Tibial nerve (tissue), 4 donors: ENCODE results near the gene EBF4. TPM values are rescaled to one million over a fixed set of nuclear protein-coding genes. Genes with fewer than 3 reads are reported as not detected.

ENCODE experiments used
- DNase-seq, 2 donors: peaks; one replicate each; pipeline ENCODE4 v3.0.0-alpha.2; 2019; ENCODE audit warnings: low spot score in 2 of 2
- H3K27ac ChIP-seq, 4 donors: fragments of 200-600 bp; sonication (generic) in 3 of 4; one replicate each; pipeline ENCODE4 v1.5.1; 2017 to 2019; ENCODE audit warnings: mild to moderate bottlenecking in 1 of 4
- H3K27me3 ChIP-seq, 2 donors: fragments of 200-600 bp; sonication (generic) in 1 of 2; one replicate each; pipeline versions ENCODE4 v1.5.1 to v1.6.0; 2017 to 2019
- H3K36me3 ChIP-seq, 3 donors: fragments of 200-600 bp; sonication (generic); one replicate each; pipeline ENCODE4 v1.5.1; 2018 to 2019
- H3K4me1 ChIP-seq, 4 donors: fragments of 200-600 bp; sonication (generic) in 3 of 4; one replicate each; pipeline ENCODE4 v1.5.1; 2017 to 2019
- H3K4me3 ChIP-seq, 4 donors: fragments of 200-600 bp; sonication (generic) in 3 of 4; one replicate each; pipeline ENCODE4 v1.5.1; 2017 to 2019; ENCODE audit warnings: mild to moderate bottlenecking in 1 of 4, moderate library complexity in 1 of 4
- H3K9me3 ChIP-seq, 4 donors: fragments of 200-600 bp; sonication (generic) in 3 of 4; one replicate each; pipeline ENCODE4 v1.5.1; 2017 to 2019
- CTCF ChIP-seq, 5 experiments: fragments of 200-600 bp in 3 of 5; fragments of 450-650 bp in 2 of 5; sonication (generic) in 3 of 5; IDR thresholded peaks; one replicate each; pipeline ENCODE4 v1.5.1; 2016 to 2019; ENCODE audit warnings: antibody characterized with exemption in 5 of 5, mild to moderate bottlenecking in 3 of 5, moderate library complexity in 2 of 5
- EP300 ChIP-seq, 2 donors: sonication (generic); formaldehyde crosslinking; IDR thresholded peaks; one replicate each; pipeline ENCODE4 v1.6.1; 2017; ENCODE audit warnings: antibody characterized with exemption in 2 of 2, mild to moderate bottlenecking in 1 of 2
- POLR2A ChIP-seq, 2 donors: fragments of 450-650 bp; IDR thresholded peaks; one replicate each; pipeline ENCODE4 v1.6.1; 2017; ENCODE audit warnings: antibody characterized with exemption in 2 of 2, mild to moderate bottlenecking in 2 of 2, moderate library complexity in 2 of 2
- WGBS, 2 donors: methylation state at CpG; one replicate each; pipeline ENCODE4 v1.1.5; 2018; 5-methylcytosine and 5-hydroxymethylcytosine counted together
- total RNA-seq, 4 donors: library from RNA; depleted of rRNA; stranded (reverse); fragments of >200 nt; gene quantifications; one replicate each; pipeline ENCODE4 v1.1.0, GENCODE V29; 2016

Gene EBF4
- total RNA-seq, 4 donors from 2014 or later, result 4.8 to 17.5 (median 10.4) TPM

GRCh38 chr20:2778602-2779321 lies 86.2 kb downstream of the EBF4 start:
- no peaks in the 10 kb centered on the region for H3K27me3 ChIP-seq
- H3K36me3 ChIP-seq, result no peaks in the 10 kb centered on the region
- WGBS, 2 donors, result 76 to 83% methylated on average over 10 of the region's 10 CpGs
- peaks cover 0 to 20% (median 2%) of the 10 kb centered on the region in 4 donors for H3K9me3 ChIP-seq
- no peak overlapping the region for H3K27ac ChIP-seq
- TF ChIP-seq CTCF (IDR thresholded peaks at IDR 0.05), result no peak
- no peak for TF ChIP-seq EP300 (IDR thresholded peaks at IDR 0.05)
- no peak for TF ChIP-seq POLR2A (IDR thresholded peaks at IDR 0.05)
- no peak for DNase-seq
- H3K4me1 ChIP-seq, result no peaks in the 10 kb centered on the region
- H3K4me3 ChIP-seq, result no peak overlapping the region

GRCh38 chr20:2780948-2781347 lies 88.4 kb downstream of the EBF4 start:
- DNase-seq, result no peak
- no peaks in the 10 kb centered on the region for H3K4me1 ChIP-seq
- H3K9me3 ChIP-seq, result peaks cover 0 to 5% (median 0%) of the 10 kb centered on the region in 4 donors
- no peaks in the 10 kb centered on the region for H3K36me3 ChIP-seq
- no peak for TF ChIP-seq POLR2A (IDR thresholded peaks at IDR 0.05)
- TF ChIP-seq CTCF (IDR thresholded peaks at IDR 0.05), result no peak
- no peak for TF ChIP-seq EP300 (IDR thresholded peaks at IDR 0.05)
- no peak overlapping the region for H3K4me3 ChIP-seq
- H3K27me3 ChIP-seq, result no peaks in the 10 kb centered on the region
- H3K27ac ChIP-seq, result no peak overlapping the region
- WGBS, 2 donors, result 41 to 48% methylated on average over 3 of the region's 3 CpGs

GRCh38 chr20:2783908-2784566 lies 91.5 kb downstream of the EBF4 start:
- Histone ChIP-seq H3K9me3 (peaks cover 0 to 6% (median 0%) of the 10 kb centered on the region in 4 donors), H3K36me3 (no peaks in the 10 kb centered on the region), H3K27me3 (peaks cover 0 to 1% of the 10 kb centered on the region in 2 donors), H3K4me1 (no peaks in the 10 kb centered on the region), H3K4me3 (no peak overlapping the region), H3K27ac (no peak overlapping the region)
- WGBS, 2 donors, result 81 to 85% methylated on average over 6 of the region's 6 CpGs
- DNase-seq, result no peak
- TF ChIP-seq EP300 (IDR thresholded peaks at IDR 0.05), result no peak
- no peak for TF ChIP-seq CTCF (IDR thresholded peaks at IDR 0.05)
- no peak for TF ChIP-seq POLR2A (IDR thresholded peaks at IDR 0.05)

- peaks cover 0 to 38% of the 10 kb centered on the region in 2 donors for H3K27me3 ChIP-seq
- DNase-seq, result no peak
- H3K4me3 ChIP-seq, result no peak overlapping the region
- TF ChIP-seq POLR2A (IDR thresholded peaks at IDR 0.05) (no peak), CTCF (IDR thresholded peaks at IDR 0.05) (no peak), EP300 (IDR thresholded peaks at IDR 0.05) (no peak)
- no peak overlapping the region for H3K27ac ChIP-seq
- 87 to 88% methylated on average over 6 of the region's 6 CpGs for WGBS, 2 donors
- peaks cover 0 to 6% (median 0%) of the 10 kb centered on the region in 4 donors for H3K9me3 ChIP-seq
- H3K36me3 ChIP-seq, result no peaks in the 10 kb centered on the region
- no peaks in the 10 kb centered on the region for H3K4me1 ChIP-seq
These were observed 100.9 kb downstream of the EBF4 start for GRCh38 chr20:2793471-2793870.

GRCh38 chr20:2794202-2794748 lies 101.7 kb downstream of the EBF4 start:
- Histone ChIP-seq H3K27ac (no peak overlapping the region), H3K4me3 (no peak overlapping the region), H3K27me3 (peaks cover 0 to 42% of the 10 kb centered on the region in 2 donors), H3K36me3 (no peaks in the 10 kb centered on the region), H3K4me1 (peaks cover 0 to 2% (median 0%) of the 10 kb centered on the region in 4 donors), H3K9me3 (peaks cover 0 to 6% (median 0%) of the 10 kb centered on the region in 4 donors)
- 78% methylated on average over 17 to 23 of the region's 23 CpGs for WGBS, 2 donors
- DNase-seq, result no peak
- TF ChIP-seq POLR2A (IDR thresholded peaks at IDR 0.05) (no peak), EP300 (IDR thresholded peaks at IDR 0.05) (no peak), CTCF (IDR thresholded peaks at IDR 0.05) (no peak)
